BE2C (cell line): Measurements from ENCODE around the gene DLG2.

Experiments used
- DNase-seq: peaks from one replicate; pipeline ENCODE4 v3.0.0-alpha.2; 2020
- H3K27me3 ChIP-seq: fragments of 250-450 bp; sonication (Bioruptor Pico); 2 replicates; pipeline ENCODE4 v1.5.1; 2020; ENCODE audit warnings: mild to moderate bottlenecking
- H3K36me3 ChIP-seq: fragments of 250-450 bp; sonication (Bioruptor Pico); 2 replicates; pipeline ENCODE4 v1.5.1; 2020; ENCODE audit warnings: mild to moderate bottlenecking
- H3K4me1 ChIP-seq: fragments of 250-450 bp; sonication (Bioruptor Pico); 2 replicates; pipeline ENCODE4 v1.5.1; 2020
- H3K4me3 ChIP-seq: 2 replicates; pipeline ENCODE4 v1.5.1; 2011; ENCODE audit warnings: low read depth, low read length
- H3K9me3 ChIP-seq: fragments of 250-450 bp; sonication (Bioruptor Pico); 2 replicates; pipeline ENCODE4 v1.5.1; 2020
- TF ChIP-seq, protein P1 (sequence below): IDR thresholded peaks from 2 replicates; pipeline ENCODE4 v1.5.1; 2012; ENCODE audit warnings: mild to moderate bottlenecking, low read depth, low read length

The DLG2 gene

GRCh38 chr11:83784419-83784818 is 1842.7 kb downstream of the DLG2 start:
- TF ChIP-seq, protein P1, sequence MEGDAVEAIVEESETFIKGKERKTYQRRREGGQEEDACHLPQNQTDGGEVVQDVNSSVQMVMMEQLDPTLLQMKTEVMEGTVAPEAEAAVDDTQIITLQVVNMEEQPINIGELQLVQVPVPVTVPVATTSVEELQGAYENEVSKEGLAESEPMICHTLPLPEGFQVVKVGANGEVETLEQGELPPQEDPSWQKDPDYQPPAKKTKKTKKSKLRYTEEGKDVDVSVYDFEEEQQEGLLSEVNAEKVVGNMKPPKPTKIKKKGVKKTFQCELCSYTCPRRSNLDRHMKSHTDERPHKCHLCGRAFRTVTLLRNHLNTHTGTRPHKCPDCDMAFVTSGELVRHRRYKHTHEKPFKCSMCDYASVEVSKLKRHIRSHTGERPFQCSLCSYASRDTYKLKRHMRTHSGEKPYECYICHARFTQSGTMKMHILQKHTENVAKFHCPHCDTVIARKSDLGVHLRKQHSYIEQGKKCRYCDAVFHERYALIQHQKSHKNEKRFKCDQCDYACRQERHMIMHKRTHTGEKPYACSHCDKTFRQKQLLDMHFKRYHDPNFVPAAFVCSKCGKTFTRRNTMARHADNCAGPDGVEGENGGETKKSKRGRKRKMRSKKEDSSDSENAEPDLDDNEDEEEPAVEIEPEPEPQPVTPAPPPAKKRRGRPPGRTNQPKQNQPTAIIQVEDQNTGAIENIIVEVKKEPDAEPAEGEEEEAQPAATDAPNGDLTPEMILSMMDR: no peak
- no peak overlapping the region for H3K4me3 ChIP-seq
- no peaks in the 10 kb centered on the region for H3K9me3 ChIP-seq
- H3K36me3 ChIP-seq: no peaks in the 10 kb centered on the region
- DNase-seq: no peak
- no peaks in the 10 kb centered on the region for H3K27me3 ChIP-seq
- H3K4me1 ChIP-seq: peaks cover 22% of the 10 kb centered on the region

DNA sequence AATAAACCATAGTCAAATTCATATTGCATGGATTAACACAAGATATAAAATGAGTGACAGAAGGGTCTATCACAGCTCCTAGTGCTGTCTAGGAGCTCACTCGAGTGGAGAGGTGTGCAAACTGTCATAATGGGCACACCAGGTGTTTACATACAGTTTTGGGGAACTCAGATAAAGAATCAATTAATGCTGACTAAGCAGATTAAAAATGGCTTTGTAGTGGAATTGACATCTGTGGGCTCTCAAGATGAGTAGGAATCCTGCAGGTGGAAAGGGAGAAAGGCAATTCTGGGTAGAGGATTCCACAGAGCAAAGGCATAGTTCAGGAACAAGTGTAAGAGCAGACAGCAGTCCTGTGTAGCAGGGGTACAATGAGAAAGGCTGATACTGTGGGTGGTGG is 1844.8 kb downstream of the DLG2 start:
- no peak for DNase-seq
- TF ChIP-seq, protein P1: no peak
- H3K9me3 ChIP-seq: no peaks in the 10 kb centered on the region
- no peak overlapping the region for H3K4me3 ChIP-seq
- H3K4me1 ChIP-seq: peaks cover 28% of the 10 kb centered on the region
- no peaks in the 10 kb centered on the region for H3K27me3 ChIP-seq
- H3K36me3 ChIP-seq: no peaks in the 10 kb centered on the region

DNA sequence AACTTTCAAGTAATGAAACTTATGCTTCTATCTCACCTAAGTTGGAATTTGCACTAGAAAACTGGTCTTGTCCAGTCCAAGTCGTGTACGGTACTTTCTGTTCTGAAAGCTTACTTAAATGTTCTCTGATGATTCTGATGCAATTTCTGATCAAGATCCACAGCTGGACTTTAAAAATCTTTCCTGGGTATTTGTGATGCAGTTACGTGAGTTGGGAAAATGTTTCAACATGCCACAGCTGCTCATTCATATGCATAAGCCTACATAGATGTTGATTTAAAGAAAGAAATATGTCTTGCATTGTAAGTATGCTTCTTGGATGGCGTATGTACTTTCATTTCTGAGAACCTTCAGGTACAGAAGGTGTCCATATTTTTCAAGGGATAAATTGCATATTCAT is 1847.3 kb downstream of the DLG2 start:
- Histone ChIP-seq H3K36me3 (no peaks in the 10 kb centered on the region), H3K27me3 (no peaks in the 10 kb centered on the region), H3K4me1 (peaks cover 14% of the 10 kb centered on the region), H3K9me3 (no peaks in the 10 kb centered on the region), H3K4me3 (no peak overlapping the region)
- TF ChIP-seq, protein P1: no peak
- no peak for DNase-seq

DNA sequence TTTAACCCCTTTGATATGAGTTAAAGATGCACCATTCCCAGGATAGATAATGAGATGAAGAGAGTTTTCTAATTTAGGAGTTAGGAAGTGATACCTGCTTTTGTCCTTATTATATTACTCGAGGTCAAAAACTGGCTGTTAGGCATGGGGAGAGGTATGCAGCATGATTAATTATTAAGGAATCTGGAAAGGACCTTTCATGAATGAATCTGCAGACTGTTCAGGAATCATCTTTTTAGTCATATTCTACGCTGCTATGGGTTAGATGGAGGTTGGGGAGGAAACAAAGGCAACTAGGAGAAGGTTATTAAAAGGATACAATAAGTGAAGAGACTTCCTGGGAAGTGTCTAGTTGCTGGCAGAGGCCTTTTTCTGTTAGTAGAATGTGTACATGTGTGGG is 1848.5 kb downstream of the DLG2 start:
- Histone ChIP-seq H3K36me3 (no peaks in the 10 kb centered on the region), H3K9me3 (no peaks in the 10 kb centered on the region), H3K27me3 (no peaks in the 10 kb centered on the region), H3K4me3 (no peak overlapping the region), H3K4me1 (peaks cover 8% of the 10 kb centered on the region)
- DNase-seq: no peak
- TF ChIP-seq, protein P1: no peak

DNA sequence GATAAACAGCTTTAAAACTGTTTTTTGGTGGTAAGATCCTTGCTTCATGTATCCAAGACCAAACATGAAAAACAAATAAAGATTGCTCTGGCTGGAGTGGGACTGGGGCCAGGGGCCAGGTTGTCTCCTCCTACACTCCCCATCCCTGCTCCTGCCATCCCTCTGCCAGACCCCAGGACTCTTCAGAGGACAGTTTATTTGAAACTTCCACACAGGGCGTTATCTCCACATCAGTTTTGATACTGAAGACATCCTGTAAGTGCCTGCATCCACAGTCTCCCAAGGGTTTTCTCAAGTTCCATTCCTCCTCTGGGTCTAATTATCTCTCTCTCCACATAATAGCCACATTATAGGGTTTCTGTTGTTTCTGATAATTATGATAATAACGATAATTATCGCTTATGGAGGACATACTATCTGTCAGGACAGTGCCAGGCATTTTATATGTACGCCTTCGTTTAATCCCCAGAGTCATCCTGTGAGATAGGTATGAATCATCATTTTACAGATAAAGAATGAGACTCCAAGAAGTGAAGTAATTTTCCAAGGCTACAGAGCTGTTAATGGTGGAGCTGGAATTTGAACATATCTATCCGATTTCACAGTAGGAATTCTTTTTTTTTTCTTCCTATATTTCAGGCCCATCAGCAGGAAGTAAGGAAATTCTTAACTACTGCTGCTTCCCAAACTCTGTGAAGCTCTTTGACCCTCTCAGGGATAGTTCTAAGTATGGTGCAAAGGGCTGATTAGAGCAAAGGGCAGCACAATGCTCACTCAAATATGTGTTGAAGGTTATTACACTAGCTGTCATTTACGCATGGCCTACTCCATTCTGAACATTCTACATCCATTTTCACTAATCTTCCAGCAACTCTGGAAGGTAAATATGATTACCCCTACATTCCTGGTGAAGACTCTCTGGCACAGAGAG is 1852.9 kb downstream of the DLG2 start:
- Histone ChIP-seq H3K27me3 (no peaks in the 10 kb centered on the region), H3K4me1 (peaks cover 12% of the 10 kb centered on the region), H3K9me3 (no peaks in the 10 kb centered on the region), H3K36me3 (no peaks in the 10 kb centered on the region), H3K4me3 (no peak overlapping the region)
- TF ChIP-seq, protein P1: no peak
- peak; percentile 32 for DNase-seq

- DNase-seq: no peak
- Histone ChIP-seq H3K4me3 (no peak overlapping the region), H3K4me1 (peaks cover 3% of the 10 kb centered on the region; the same call in 1 of the 2 replicates), H3K36me3 (no peaks in the 10 kb centered on the region), H3K27me3 (no peaks in the 10 kb centered on the region), H3K9me3 (no peaks in the 10 kb centered on the region)
- TF ChIP-seq, protein P1: no peak
Measured at GRCh38 chr11:83768489-83768888, 1858.7 kb downstream of the DLG2 start.
